SK-N-SH (cell line): ENCODE data around the gene AP2A2. TPM values are rescaled to one million over a fixed set of nuclear protein-coding genes. Genes with fewer than 3 reads are reported as not detected.

Source experiments
- CTCF ChIA-PET: fragments of 300-600, 350-600 bp; formaldehyde crosslinking; extraction: SDS; loops from one replicate; lab custom pipeline; 2021; lab: Yijun Ruan, JAX
- POLR2A ChIA-PET: fragments of 350-600 bp; sonication (Branson Sonifier 250); formaldehyde crosslinking; extraction: SDS; loops from one replicate; lab custom pipeline; 2020; ENCODE audit warnings: antibody characterized with exemption, inconsistent platforms; lab: Yijun Ruan, JAX
- DNase-seq: peaks from one replicate; pipeline ENCODE4 v3.0.0; 2012
- H2AFZ ChIP-seq: fragments of 200-600 bp; sonication (generic); 2 replicates; pipeline ENCODE4 v1.8.1; 2016; ENCODE audit warnings: antibody characterized with exemption, mild to moderate bottlenecking, low read depth
- H3F3A ChIP-seq: fragments of 200-600 bp; sonication (generic); replicated peaks from 2 replicates; pipeline ENCODE3; 2016; ENCODE audit warnings: antibody characterized with exemption, mild to moderate bottlenecking; ENCODE audit not compliant: insufficient read depth
- H3K27ac ChIP-seq, 2 experiments: fragments of 200-500 bp in 1 of 2; fragments of 200-600 bp in 1 of 2; sonication (Bioruptor generic) in 1 of 2; sonication (generic), shearing (Covaris generic) in 1 of 2; 2 replicates each; pipeline versions ENCODE4 v1.5.1 to v1.6.1; 2014 to 2016; ENCODE audit warnings: low read depth in 2 of 2, inconsistent platforms in 1 of 2, low read length in 1 of 2, mild to moderate bottlenecking in 1 of 2, mixed read lengths in 1 of 2
- H3K27me3 ChIP-seq: fragments of 200-600 bp; sonication (generic), shearing (Covaris generic); 2 replicates; pipeline ENCODE4 v1.6.1; 2016; ENCODE audit warnings: mixed run types; ENCODE audit not compliant: insufficient read depth
- H3K36me3 ChIP-seq, 2 experiments: fragments of 200-500 bp in 1 of 2; fragments of 200-600 bp in 1 of 2; sonication (Bioruptor generic) in 1 of 2; sonication (generic) in 1 of 2; replicated peaks in 1 of 2; 2 replicates each; pipeline versions ENCODE3 to v1.5.1; 2014 to 2016; ENCODE audit warnings: low read length in 1 of 2, mild to moderate bottlenecking in 1 of 2; ENCODE audit not compliant: insufficient read depth in 2 of 2, control insufficient read depth in 1 of 2
- H3K4me1 ChIP-seq, 2 experiments: fragments of 200-500 bp in 1 of 2; fragments of 200-600 bp in 1 of 2; sonication (Bioruptor generic) in 1 of 2; sonication (generic), shearing (Covaris generic) in 1 of 2; 2 replicates each; pipeline versions ENCODE4 v1.5.1 to v1.6.1; 2014 to 2016; ENCODE audit warnings: low read depth in 1 of 2, low read length in 1 of 2, mixed run types in 1 of 2; ENCODE audit not compliant: insufficient read depth in 2 of 2, control insufficient read depth in 1 of 2
- H3K4me2 ChIP-seq: fragments of 200-600 bp; sonication (generic), shearing (Covaris generic); 2 replicates; pipeline ENCODE4 v1.6.1; 2017; ENCODE audit warnings: mixed run types
- H3K4me3 ChIP-seq, 2 experiments: fragments of 200-500 bp in 1 of 2; fragments of 200-600 bp in 1 of 2; sonication (Bioruptor generic) in 1 of 2; sonication (generic), shearing (Covaris generic) in 1 of 2; 2 replicates each; pipeline versions ENCODE4 v1.5.1 to v1.8.1; 2014 to 2016; ENCODE audit warnings: low read depth in 2 of 2, inconsistent platforms in 1 of 2, low read length in 1 of 2, mild to moderate bottlenecking in 1 of 2, mixed read lengths in 1 of 2, moderate library complexity in 1 of 2
- H3K79me2 ChIP-seq: fragments of 200-600 bp; sonication (generic); 2 replicates; pipeline ENCODE4 v1.8.1; 2017; ENCODE audit warnings: mild to moderate bottlenecking; ENCODE audit not compliant: insufficient read depth
- H3K9ac ChIP-seq: fragments of 200-600 bp; sonication (generic); 2 replicates; pipeline ENCODE4 v1.6.1; 2017; ENCODE audit warnings: mixed run types
- H3K9me2 ChIP-seq: fragments of 200-600 bp; sonication (generic); 2 replicates; pipeline ENCODE4 v1.6.1; 2017; ENCODE audit warnings: mixed run types
- H3K9me3 ChIP-seq: fragments of 200-600 bp; sonication (generic); 2 replicates; pipeline ENCODE4 v1.6.1; 2017; ENCODE audit warnings: mixed run types, mild to moderate bottlenecking, moderate library complexity
- H4K20me1 ChIP-seq: fragments of 200-600 bp; sonication (generic); 2 replicates; pipeline ENCODE4 v1.6.1; 2017; ENCODE audit warnings: mild to moderate bottlenecking, mixed run types; ENCODE audit not compliant: insufficient read depth
- CTCF ChIP-seq: fragments of 200-600 bp; sonication (generic); IDR thresholded peaks from 2 replicates; pipeline ENCODE4 v1.6.1; 2017; ENCODE audit warnings: antibody characterized with exemption, mild to moderate bottlenecking, moderate library complexity
- FOSL2 ChIP-seq: IDR thresholded peaks from 2 replicates; pipeline ENCODE4 v1.4.0; 2012; ENCODE audit warnings: low read depth, mild to moderate bottlenecking, moderate library complexity, borderline replicate concordance
- FOXJ3 ChIP-seq: sonication (generic); formaldehyde crosslinking; IDR thresholded peaks from 2 replicates; pipeline ENCODE4 v1.5.1; 2020; ENCODE audit warnings: mild to moderate bottlenecking, missing genetic modification reagents
- JUND ChIP-seq: IDR thresholded peaks from 2 replicates; pipeline ENCODE4 v1.4.0; 2012
- MXI1 ChIP-seq: IDR thresholded peaks from 2 replicates; pipeline ENCODE4 v1.6.1; 2012; ENCODE audit warnings: mild to moderate bottlenecking, low read depth, low read length, improper control_type of control experiment
- RCOR1 ChIP-seq: fragments of 150-350 bp; IDR thresholded peaks from 2 replicates; pipeline ENCODE4 v1.6.1; 2017; ENCODE audit warnings: antibody characterized with exemption, low read length
- REST ChIP-seq: IDR thresholded peaks from 2 replicates; pipeline ENCODE4 v1.6.1; 2012; ENCODE audit warnings: mild to moderate bottlenecking, low read depth, low read length, moderate library complexity
- RFX5 ChIP-seq: IDR thresholded peaks from 2 replicates; pipeline ENCODE4 v1.6.1; 2012; ENCODE audit warnings: mild to moderate bottlenecking, improper control_type of control experiment, low read length
- SIN3A ChIP-seq: IDR thresholded peaks from 2 replicates; pipeline ENCODE4 v1.6.1; 2012; ENCODE audit warnings: low read depth, mild to moderate bottlenecking, low read length, moderate library complexity, borderline replicate concordance
- SMC3 ChIP-seq: IDR thresholded peaks from 2 replicates; pipeline ENCODE4 v1.6.1; 2012; ENCODE audit warnings: low read depth, low read length, improper control_type of control experiment
- TCF12 ChIP-seq: IDR thresholded peaks from 2 replicates; pipeline ENCODE4 v1.4.0; 2012
- YY1 ChIP-seq: IDR thresholded peaks from 2 replicates; pipeline ENCODE4 v1.4.0; 2012; ENCODE audit warnings: low read depth, mild to moderate bottlenecking
- ZBTB33 ChIP-seq: IDR thresholded peaks from 2 replicates; pipeline ENCODE4 v1.4.0; 2012; ENCODE audit warnings: low read depth, borderline replicate concordance
- WGBS: methylation state at CpG from one replicate; pipeline ENCODE4 v1.1.6; 2017; ENCODE audit warnings: low lambda C conversion rate; 5-methylcytosine and 5-hydroxymethylcytosine counted together
- polyA plus RNA-seq, 3 experiments: library from polyadenylated mRNA; depleted of rRNA; stranded (reverse); fragments of >200 nt; gene quantifications; 2 replicates each; pipeline ENCODE4 v1.2.3, GENCODE V29; 2012

AP2A2 gene
- polyA plus RNA-seq, 1 of the 3 experiments (the other 2 are of a cell fraction) = 42.7 TPM

GRCh38 chr11:1054143-1055108 is 128.8 kb downstream of the AP2A2 start:
- no peak overlapping the region for H3K9ac ChIP-seq
- H2AFZ ChIP-seq = no peak overlapping the region
- H3K4me2 ChIP-seq = peak overlapping the region; percentile 6; the same call in 1 of the 2 replicates
- H4K20me1 ChIP-seq = no peaks in the 10 kb centered on the region
- peak overlapping the region in 1 of 2 experiments; percentile 20; a peak in 1 of 4 replicates for H3K27ac ChIP-seq
- no peaks in the 10 kb centered on the region for H3K9me2 ChIP-seq
- WGBS = 27% methylated on average over 12 of the region's 25 CpGs
- POLR2A ChIA-PET = interaction anchor here (0.6 to 1.2 kb wide), 2 partner anchors 195 to 211 kb away, joined by 5 read pairs; partner anchors contain the start of gene TSPAN4
- H3K36me3 ChIP-seq = no peaks in the 10 kb centered on the region
- CTCF ChIA-PET = interaction anchor here (0.5 to 3.4 kb wide), 8 partner anchors 20 to 206 kb away, joined by 3 to 28 read pairs (median 4); partner anchors contain the start of gene MUC2
- no peaks in the 10 kb centered on the region for H3F3A ChIP-seq
- no peaks in the 10 kb centered on the region for H3K79me2 ChIP-seq
- no peaks in the 10 kb centered on the region for H3K9me3 ChIP-seq
- no peaks in the 10 kb centered on the region for H3K27me3 ChIP-seq
- no peak overlapping the region for H3K4me3 ChIP-seq
- peak; percentile 85 for DNase-seq
- TF ChIP-seq TCF12 (peak; percentile 12; the same call in 1 of the 2 replicates), RCOR1 (peak; percentile 30; the same call in 1 of the 2 replicates), REST (no peak)
- H3K4me1 ChIP-seq = peaks cover 0 to 22% of the 10 kb centered on the region in 2 experiments; a peak in 1 of 4 replicates

GRCh38 chr11:1055109-1055703 is 129.5 kb downstream of the AP2A2 start:
- H3K9ac ChIP-seq = no peak overlapping the region
- H3K9me2 ChIP-seq = no peaks in the 10 kb centered on the region
- H3K36me3 ChIP-seq = no peaks in the 10 kb centered on the region
- CTCF ChIA-PET = interaction anchor here (0.5 to 3.4 kb wide), 7 partner anchors 19 to 207 kb away, joined by 3 to 28 read pairs (median 4); partner anchors contain the start of gene MUC2
- H3K4me3 ChIP-seq = no peak overlapping the region
- no peak overlapping the region; a peak in 1 of 4 replicates for H3K27ac ChIP-seq
- POLR2A ChIA-PET = interaction anchor here (1.2 kb wide), 1 partner anchor 212 kb away, joined by 5 read pairs; the partner anchor contains the start of gene TSPAN4
- H3K27me3 ChIP-seq = no peaks in the 10 kb centered on the region
- H3F3A ChIP-seq = no peaks in the 10 kb centered on the region
- H2AFZ ChIP-seq = no peak overlapping the region
- DNase-seq = no peak
- WGBS = 76% methylated on average over 17 of the region's 17 CpGs
- peaks cover 0 to 22% of the 10 kb centered on the region in 2 experiments; a peak in 1 of 4 replicates for H3K4me1 ChIP-seq
- H3K79me2 ChIP-seq = no peaks in the 10 kb centered on the region
- H4K20me1 ChIP-seq = no peaks in the 10 kb centered on the region
- no peak overlapping the region for H3K4me2 ChIP-seq
- H3K9me3 ChIP-seq = no peaks in the 10 kb centered on the region
- TF ChIP-seq FOSL2 (no peak), CTCF (no peak), FOXJ3 (no peak), SIN3A (no peak), SMC3 (no peak), MXI1 (no peak), JUND (no peak), RCOR1 (no peak), YY1 (no peak), ZBTB33 (no peak), RFX5 (no peak)
